ENCODE measurements around the gene ZNF90.
"Not testable (repeated sequence)": the region's sequence is repeated elsewhere in the genome, so short reads cannot be mapped to it uniquely, and the experiment has no call there.

ZNF90 gene

GRCh38 chr19:20077791-20078463 lies at the start of gene ZNF90:
Gene ZNF90, plus strand, starts transcription at chr19:20078000. Its CDS starts 133 bp downstream, at chr19:20078133.
- no peaks in the 10 kb centered on the region for H3K27me3 ChIP-seq (ENCODE audit: control insufficient read depth in 1 of 2, insufficient read depth in 2 of 2, low read length in 2 of 2)
- H3K9ac ChIP-seq (ENCODE audit: low read depth in 1 of 2, low read length in 2 of 2) = no peak within 1 kb of the TSS
- peaks cover 0 to 5% of the 10 kb centered on the region in 2 donors for H3K4me1 ChIP-seq (ENCODE audit: control insufficient read depth in 1 of 2, insufficient read depth in 2 of 2, low read length in 2 of 2)
- H3K27ac ChIP-seq (ENCODE audit: low read depth, low read length) = no peak within 1 kb of the TSS
- no peaks in the 10 kb centered on the region for H3K36me3 ChIP-seq (ENCODE audit: control insufficient read depth in 1 of 2, insufficient read depth in 2 of 2, low read length in 2 of 2)
- H3K9me3 ChIP-seq (ENCODE audit: control insufficient read depth in 1 of 2, low read length in 2 of 2) = peaks cover 3 to 8% of the 10 kb centered on the region in 2 donors
- peak within 1 kb of the TSS; percentile 67 to 71 for H3K4me3 ChIP-seq (ENCODE audit: low read depth in 1 of 2, low read length in 2 of 2)

DNA sequence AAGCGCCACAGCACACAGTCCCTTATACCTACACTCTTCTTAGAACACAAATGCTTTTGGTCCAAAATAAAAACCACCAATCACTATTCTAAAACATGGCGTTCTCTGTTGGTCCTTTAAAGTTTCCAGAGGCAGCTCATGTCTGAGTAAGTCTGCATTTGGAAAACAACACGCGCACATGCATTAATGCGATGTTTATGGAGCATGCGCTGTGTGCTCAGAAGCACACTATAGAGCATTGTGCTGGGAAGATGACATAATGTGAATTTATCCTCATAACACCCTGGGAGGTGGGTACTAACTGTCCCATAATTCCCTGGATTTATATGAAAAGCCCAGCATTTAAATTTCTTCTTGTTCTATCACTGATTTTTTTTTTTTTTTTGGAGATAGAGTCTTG lies 49.2 kb upstream of the ZNF90 start:
- Histone ChIP-seq H3K27me3 (ENCODE audit: control insufficient read depth in 1 of 2, insufficient read depth in 2 of 2, low read length in 2 of 2) (no peaks in the 10 kb centered on the region), H3K9me3 (ENCODE audit: control insufficient read depth in 1 of 2, low read length in 2 of 2) (peaks cover 3 to 11% of the 10 kb centered on the region in 2 donors), H3K36me3 (ENCODE audit: control insufficient read depth in 1 of 2, insufficient read depth in 2 of 2, low read length in 2 of 2) (peaks cover 0 to 3% of the 10 kb centered on the region in 2 donors), H3K27ac (ENCODE audit: low read depth, low read length) (no peak overlapping the region), H3K4me3 (ENCODE audit: low read depth in 1 of 2, low read length in 2 of 2) (no peak overlapping the region), H3K4me1 (ENCODE audit: control insufficient read depth in 1 of 2, insufficient read depth in 2 of 2, low read length in 2 of 2) (no peaks in the 10 kb centered on the region), H3K9ac (ENCODE audit: low read depth in 1 of 2, low read length in 2 of 2) (no peak overlapping the region)

GRCh38 chr19:20035935-20036334 lies 41.9 kb upstream of the ZNF90 start:
- peaks cover 0 to under 1% of the 10 kb centered on the region in 2 donors for H3K36me3 ChIP-seq (ENCODE audit: control insufficient read depth in 1 of 2, insufficient read depth in 2 of 2, low read length in 2 of 2)
- peaks cover 0 to 11% of the 10 kb centered on the region in 2 donors for H3K9me3 ChIP-seq (ENCODE audit: control insufficient read depth in 1 of 2, low read length in 2 of 2)
- H3K27ac ChIP-seq (ENCODE audit: low read depth, low read length) = no peak overlapping the region
- H3K4me3 ChIP-seq (ENCODE audit: low read depth in 1 of 2, low read length in 2 of 2) = no peak overlapping the region
- no peaks in the 10 kb centered on the region for H3K27me3 ChIP-seq (ENCODE audit: control insufficient read depth in 1 of 2, insufficient read depth in 2 of 2, low read length in 2 of 2)
- H3K9ac ChIP-seq (ENCODE audit: low read depth in 1 of 2, low read length in 2 of 2) = no peak overlapping the region
- H3K4me1 ChIP-seq (ENCODE audit: control insufficient read depth in 1 of 2, insufficient read depth in 2 of 2, low read length in 2 of 2) = peaks cover 0 to 4% of the 10 kb centered on the region in 2 donors

DNA sequence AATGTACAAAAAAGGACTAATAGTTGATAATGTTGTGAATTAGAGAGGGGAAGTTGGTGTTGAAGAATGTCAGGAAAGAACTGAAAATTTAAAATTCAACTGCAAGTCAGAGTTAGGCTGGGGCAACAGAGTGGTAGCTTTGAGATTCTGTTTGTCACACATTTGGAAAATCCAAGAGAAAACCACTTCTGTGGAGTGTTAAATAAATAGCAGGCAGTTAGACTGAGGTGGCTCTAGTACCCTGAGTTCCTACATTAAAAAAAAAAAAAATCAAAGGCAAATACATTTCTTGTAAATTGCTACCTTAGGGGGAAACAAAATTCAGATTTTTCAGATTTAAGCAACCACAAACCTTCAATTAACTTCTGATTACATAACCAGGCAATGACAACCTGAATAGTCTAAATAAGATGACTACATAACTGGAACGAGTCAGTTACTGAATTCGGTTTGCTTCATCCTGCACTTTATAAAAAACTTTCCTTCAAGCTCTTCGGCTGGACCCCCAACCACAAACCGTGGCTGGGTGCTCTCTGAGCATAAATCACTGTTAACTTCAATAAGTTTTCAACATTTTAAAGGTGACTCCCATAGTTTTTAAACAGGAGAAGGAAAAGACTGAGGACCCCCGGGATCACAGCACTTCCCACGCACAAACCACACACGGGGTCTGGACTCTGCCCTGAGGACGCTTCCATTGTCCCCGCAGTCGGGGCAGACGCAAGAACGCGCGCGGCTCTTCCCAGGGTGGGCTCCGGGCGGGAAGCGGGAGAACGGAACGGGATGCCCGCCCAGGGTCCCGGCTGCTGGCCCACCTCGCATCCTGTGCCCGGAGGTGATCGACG lies 39.2 kb upstream of the ZNF90 start:
- H3K4me3 ChIP-seq (ENCODE audit: low read depth in 1 of 2, low read length in 2 of 2) = peak overlapping the region; percentile 76 to 81
- peak overlapping the region; percentile 63 for H3K27ac ChIP-seq (ENCODE audit: low read depth, low read length)
- no peaks in the 10 kb centered on the region for H3K27me3 ChIP-seq (ENCODE audit: control insufficient read depth in 1 of 2, insufficient read depth in 2 of 2, low read length in 2 of 2)
- peaks cover 0 to 4% of the 10 kb centered on the region in 2 donors for H3K4me1 ChIP-seq (ENCODE audit: control insufficient read depth in 1 of 2, insufficient read depth in 2 of 2, low read length in 2 of 2)
- no peaks in the 10 kb centered on the region for H3K36me3 ChIP-seq (ENCODE audit: control insufficient read depth in 1 of 2, insufficient read depth in 2 of 2, low read length in 2 of 2)
- peak overlapping the region; percentile 35 to 61 for H3K9ac ChIP-seq (ENCODE audit: low read depth in 1 of 2, low read length in 2 of 2)
- peaks cover 0 to 3% of the 10 kb centered on the region in 2 donors for H3K9me3 ChIP-seq (ENCODE audit: control insufficient read depth in 1 of 2, low read length in 2 of 2)

- Histone ChIP-seq H3K4me3 (ENCODE audit: low read depth in 1 of 2, low read length in 2 of 2) (peak within 1 kb of the TSS; percentile 76 to 81), H3K27ac (ENCODE audit: low read depth, low read length) (peak within 1 kb of the TSS; percentile 63), H3K4me1 (ENCODE audit: control insufficient read depth in 1 of 2, insufficient read depth in 2 of 2, low read length in 2 of 2) (peaks cover 0 to 4% of the 10 kb centered on the region in 2 donors), H3K36me3 (ENCODE audit: control insufficient read depth in 1 of 2, insufficient read depth in 2 of 2, low read length in 2 of 2) (no peaks in the 10 kb centered on the region), H3K9me3 (ENCODE audit: control insufficient read depth in 1 of 2, low read length in 2 of 2) (peaks cover 0 to 3% of the 10 kb centered on the region in 2 donors), H3K9ac (ENCODE audit: low read depth in 1 of 2, low read length in 2 of 2) (peak within 1 kb of the TSS; percentile 35 to 61), H3K27me3 (ENCODE audit: control insufficient read depth in 1 of 2, insufficient read depth in 2 of 2, low read length in 2 of 2) (no peaks in the 10 kb centered on the region)
Observed at GRCh38 chr19:20039203-20039723, 38.5 kb upstream of the ZNF90 start, which contains the start of gene ZNF682. Gene ZNF682, minus strand, starts transcription at chr19:20039505. Its CDS starts 160 bp downstream, at chr19:20039345.

DNA sequence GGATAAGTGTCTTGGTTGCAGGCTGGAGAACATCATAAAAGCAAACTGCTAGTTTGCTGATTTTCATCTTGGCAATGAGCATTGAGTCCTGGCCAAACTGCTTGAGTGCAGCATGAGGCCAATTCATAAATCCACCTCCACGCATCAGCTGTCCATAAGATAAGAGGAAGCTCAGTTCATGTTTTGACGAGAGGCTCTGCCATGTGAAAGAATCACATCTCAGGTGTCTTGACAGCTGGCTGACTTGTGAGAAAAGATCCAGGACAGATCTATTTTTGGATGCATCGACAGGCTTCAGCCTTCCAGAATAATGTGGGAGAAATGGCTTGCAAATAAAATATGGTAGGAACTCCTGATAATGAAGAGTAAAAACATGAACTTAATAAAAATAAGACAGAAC lies 33.1 kb upstream of the ZNF90 start:
- Histone ChIP-seq H3K4me1 (ENCODE audit: control insufficient read depth in 1 of 2, insufficient read depth in 2 of 2, low read length in 2 of 2) (no peaks in the 10 kb centered on the region), H3K9ac (ENCODE audit: low read depth in 1 of 2, low read length in 2 of 2) (no peak overlapping the region), H3K27me3 (ENCODE audit: control insufficient read depth in 1 of 2, insufficient read depth in 2 of 2, low read length in 2 of 2) (no peaks in the 10 kb centered on the region), H3K36me3 (ENCODE audit: control insufficient read depth in 1 of 2, insufficient read depth in 2 of 2, low read length in 2 of 2) (no peaks in the 10 kb centered on the region), H3K9me3 (ENCODE audit: control insufficient read depth in 1 of 2, low read length in 2 of 2) (peaks cover 0 to 4% of the 10 kb centered on the region in 2 donors), H3K27ac (ENCODE audit: low read depth, low read length) (no peak overlapping the region), H3K4me3 (ENCODE audit: low read depth in 1 of 2, low read length in 2 of 2) (no peak overlapping the region)

DNA sequence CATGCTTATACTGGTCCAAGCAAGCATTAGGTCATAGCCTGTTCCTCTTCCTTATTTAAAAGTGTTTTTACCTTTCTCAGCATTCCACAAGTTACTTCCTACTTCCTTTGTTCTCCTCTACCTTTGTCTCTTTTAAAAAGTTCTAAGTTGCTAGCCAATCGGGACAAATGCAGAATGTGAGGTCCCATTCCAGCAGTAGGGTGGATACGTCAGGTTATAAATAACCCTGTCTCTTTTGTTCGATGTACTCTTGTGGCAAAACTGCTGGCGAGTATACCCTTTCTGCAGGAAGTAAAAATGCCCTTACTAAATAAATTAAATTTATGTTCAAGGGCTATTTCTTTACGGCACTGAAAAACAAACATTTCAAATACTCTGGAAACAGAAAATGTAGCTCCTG lies 32.1 kb upstream of the ZNF90 start:
- not testable (repeated sequence) for H3K27me3 ChIP-seq (ENCODE audit: control insufficient read depth in 1 of 2, insufficient read depth in 2 of 2, low read length in 2 of 2); H3K9me3 ChIP-seq (ENCODE audit: control insufficient read depth in 1 of 2, low read length in 2 of 2); H3K27ac ChIP-seq (ENCODE audit: low read depth, low read length); H3K4me1 ChIP-seq (ENCODE audit: control insufficient read depth in 1 of 2, insufficient read depth in 2 of 2, low read length in 2 of 2); H3K36me3 ChIP-seq (ENCODE audit: control insufficient read depth in 1 of 2, insufficient read depth in 2 of 2, low read length in 2 of 2); H3K4me3 ChIP-seq (ENCODE audit: low read depth in 1 of 2, low read length in 2 of 2); H3K9ac ChIP-seq (ENCODE audit: low read depth in 1 of 2, low read length in 2 of 2)

- Histone ChIP-seq H3K36me3 (ENCODE audit: control insufficient read depth in 1 of 2, insufficient read depth in 2 of 2, low read length in 2 of 2) (no peaks in the 10 kb centered on the region), H3K4me3 (ENCODE audit: low read depth in 1 of 2, low read length in 2 of 2) (peak overlapping the region; percentile 96), H3K27ac (ENCODE audit: low read depth, low read length) (peak overlapping the region; percentile 17)
Observed at GRCh38 chr19:20051841-20052768, 25.7 kb upstream of the ZNF90 start.

GRCh38 chr19:20058738-20059137 lies 19.1 kb upstream of the ZNF90 start:
- not testable (repeated sequence) for H3K4me3 ChIP-seq (ENCODE audit: low read depth in 1 of 2, low read length in 2 of 2); H3K27me3 ChIP-seq (ENCODE audit: control insufficient read depth in 1 of 2, insufficient read depth in 2 of 2, low read length in 2 of 2); H3K9me3 ChIP-seq (ENCODE audit: control insufficient read depth in 1 of 2, low read length in 2 of 2); H3K27ac ChIP-seq (ENCODE audit: low read depth, low read length); H3K9ac ChIP-seq (ENCODE audit: low read depth in 1 of 2, low read length in 2 of 2); H3K36me3 ChIP-seq (ENCODE audit: control insufficient read depth in 1 of 2, insufficient read depth in 2 of 2, low read length in 2 of 2); H3K4me1 ChIP-seq (ENCODE audit: control insufficient read depth in 1 of 2, insufficient read depth in 2 of 2, low read length in 2 of 2)

More at GRCh38 chr19:20051841-20052768, 25.7 kb upstream of the ZNF90 start:
- peaks cover 0 to 2% of the 10 kb centered on the region in 2 donors for H3K9me3 ChIP-seq (ENCODE audit: control insufficient read depth in 1 of 2, low read length in 2 of 2)
- H3K27me3 ChIP-seq (ENCODE audit: control insufficient read depth in 1 of 2, insufficient read depth in 2 of 2, low read length in 2 of 2) = no peaks in the 10 kb centered on the region
- peak overlapping the region; percentile 52 to 54 for H3K9ac ChIP-seq (ENCODE audit: low read depth in 1 of 2, low read length in 2 of 2)
- peaks cover 5 to 6% of the 10 kb centered on the region in 2 donors for H3K4me1 ChIP-seq (ENCODE audit: control insufficient read depth in 1 of 2, insufficient read depth in 2 of 2, low read length in 2 of 2)

Measured in duodenal mucosa (tissue), 2 donors.